Neuronal stem cell (in vitro differentiated cells): Measurements from ENCODE around the gene TWF1. TPM values are rescaled to one million over a fixed set of nuclear protein-coding genes. Genes with fewer than 3 reads are reported as not detected.

Experiments
- DNase-seq: peaks from one replicate; pipeline ENCODE4 v3.0.0-alpha.2; 2013; ENCODE audit warnings: low spot score
- H2AFZ ChIP-seq: one replicate; pipeline ENCODE4 v1.6.1; 2013; ENCODE audit warnings: mild to moderate bottlenecking, low read length, inconsistent platforms
- H2AK5ac ChIP-seq: 2 replicates; pipeline ENCODE4 v1.6.1; 2013; ENCODE audit warnings: low read depth, mild to moderate bottlenecking, inconsistent platforms, low read length, moderate library complexity, mixed read lengths
- H2BK120ac ChIP-seq: 2 replicates; pipeline ENCODE4 v1.6.1; 2013; ENCODE audit warnings: low read depth, mild to moderate bottlenecking, inconsistent platforms, low read length, moderate library complexity, mixed read lengths
- H2BK12ac ChIP-seq: one replicate; pipeline ENCODE4 v1.6.1; 2013; ENCODE audit warnings: low read length, inconsistent platforms
- H2BK15ac ChIP-seq: 2 replicates; pipeline ENCODE4 v1.6.1; 2013; ENCODE audit warnings: mild to moderate bottlenecking, low read length, inconsistent platforms, mixed read lengths
- H2BK5ac ChIP-seq: one replicate; pipeline ENCODE4 v1.6.1; 2013; ENCODE audit warnings: inconsistent platforms, mild to moderate bottlenecking, low read length, moderate library complexity
- H3K14ac ChIP-seq: one replicate; pipeline ENCODE4 v1.6.1; 2013; ENCODE audit warnings: low read length, inconsistent platforms
- H3K18ac ChIP-seq: 2 replicates; pipeline ENCODE4 v1.6.1; 2013; ENCODE audit warnings: low read length, inconsistent platforms
- H3K23ac ChIP-seq: 2 replicates; pipeline ENCODE4 v1.6.1; 2013; ENCODE audit warnings: low read depth, mild to moderate bottlenecking, mixed read lengths, low read length, inconsistent platforms; ENCODE audit not compliant: poor library complexity
- H3K27ac ChIP-seq: replicated peaks from 3 replicates; pipeline ENCODE4 v1.5.1; 2013; ENCODE audit warnings: low read length, inconsistent platforms
- H3K27me3 ChIP-seq, 3 experiments: 2 replicates each; pipeline ENCODE4 v1.6.1; 2013; ENCODE audit warnings: low read length in 3 of 3, mild to moderate bottlenecking in 2 of 3, inconsistent platforms in 1 of 3, low read depth in 1 of 3, mixed read lengths in 1 of 3, moderate library complexity in 1 of 3; ENCODE audit not compliant: control insufficient read depth in 3 of 3, insufficient read depth in 3 of 3
- H3K36me3 ChIP-seq, 2 donors: replicated peaks in 1 of 2; 2 replicates each; pipeline ENCODE4 v1.6.1; 2013; ENCODE audit warnings: low read length in 2 of 2; ENCODE audit not compliant: control insufficient read depth in 2 of 2, insufficient read depth in 2 of 2
- H3K4ac ChIP-seq: 2 replicates; pipeline ENCODE4 v1.6.1; 2013; ENCODE audit warnings: inconsistent platforms, mild to moderate bottlenecking, low read length, moderate library complexity
- H3K4me1 ChIP-seq, 2 donors: 1 replicate in 1 of 2; 2 replicates in 1 of 2; pipeline ENCODE4 v1.6.1; 2013; ENCODE audit warnings: low read length in 2 of 2, low read depth in 1 of 2; ENCODE audit not compliant: control insufficient read depth in 2 of 2, insufficient read depth in 1 of 2
- H3K4me2 ChIP-seq: one replicate; pipeline ENCODE4 v1.6.1; 2013; ENCODE audit warnings: mild to moderate bottlenecking, low read length, inconsistent platforms; ENCODE audit not compliant: insufficient read depth, poor library complexity, severe bottlenecking
- H3K4me3 ChIP-seq, 2 donors: 2 replicates each; pipeline ENCODE4 v1.5.1; 2013; ENCODE audit warnings: low read length in 2 of 2, mild to moderate bottlenecking in 2 of 2, inconsistent platforms in 1 of 2, moderate library complexity in 1 of 2
- H3K79me1 ChIP-seq: one replicate; pipeline ENCODE4 v1.6.1; 2013; ENCODE audit warnings: low read depth, mild to moderate bottlenecking, inconsistent platforms, low read length, moderate library complexity
- H3K9ac ChIP-seq: one replicate; pipeline ENCODE4 v1.6.1; 2013; ENCODE audit warnings: mild to moderate bottlenecking, low read depth, low read length, inconsistent platforms; ENCODE audit not compliant: poor library complexity
- H3K9me3 ChIP-seq, 2 donors: replicated peaks in 1 of 2; 2 replicates each; pipeline versions ENCODE3 to v1.6.1; 2013; ENCODE audit warnings: low read length in 2 of 2, mild to moderate bottlenecking in 2 of 2, inconsistent platforms in 1 of 2, low read depth in 1 of 2, mixed read lengths in 1 of 2, moderate library complexity in 1 of 2; ENCODE audit not compliant: control insufficient read depth in 2 of 2, insufficient read depth in 1 of 2
- H4K8ac ChIP-seq: one replicate; pipeline ENCODE4 v1.6.1; 2013; ENCODE audit warnings: low read depth, mild to moderate bottlenecking, inconsistent platforms, low read length, moderate library complexity
- H4K91ac ChIP-seq: one replicate; pipeline ENCODE4 v1.6.1; 2013; ENCODE audit warnings: low read length, low read depth, mild to moderate bottlenecking, inconsistent platforms; ENCODE audit not compliant: poor library complexity
- WGBS, 2 donors: extraction: QIAGEN DNeasy Blood & Tissue Kit; methylation state at CpG; one replicate each; pipeline ENCODE4 v1.1.7; 2013; ENCODE audit warnings: missing lambda C conversion rate in 2 of 2, mixed read lengths in 1 of 2; ENCODE audit not compliant: insufficient read length in 2 of 2, insufficient replicate concordance in 1 of 2; ENCODE audit errors: extremely low coverage in 2 of 2; 5-methylcytosine and 5-hydroxymethylcytosine counted together
- polyA plus RNA-seq, 2 experiments: library from polyadenylated mRNA; stranded (reverse); fragments of 200-250 nt; gene quantifications; one replicate each; pipeline ENCODE4 v1.2.3, GENCODE V29; 2013

Gene TWF1
- polyA plus RNA-seq (2013, experiment 1 of 2) = 33.6 TPM
- polyA plus RNA-seq (2013, experiment 2 of 2) = 33.6 TPM

- H3K4ac ChIP-seq = no peak within 1 kb of the TSS
- no peak within 1 kb of the TSS for H2BK15ac ChIP-seq
- peaks cover 4% of the 10 kb centered on the region for H3K79me1 ChIP-seq
- peaks cover 0 to 31% of the 10 kb centered on the region in 2 donors for H3K36me3 ChIP-seq
- peak within 1 kb of the TSS; percentile 97 for H3K18ac ChIP-seq
- peak within 1 kb of the TSS; percentile 97 for H2BK5ac ChIP-seq
- peak within 1 kb of the TSS; percentile 97 for H3K27ac ChIP-seq
- DNase-seq = peak; percentile 77
- H3K23ac ChIP-seq = peak within 1 kb of the TSS; percentile 76
- peak within 1 kb of the TSS; percentile 98 for H3K9ac ChIP-seq
- no peaks in the 10 kb centered on the region for H3K9me3 ChIP-seq
- H2BK120ac ChIP-seq = no peak within 1 kb of the TSS
- peak within 1 kb of the TSS; percentile 88 to 98 for H3K4me3 ChIP-seq
- no peak within 1 kb of the TSS for H2AK5ac ChIP-seq
- peak within 1 kb of the TSS; percentile 89 for H3K14ac ChIP-seq
- H2BK12ac ChIP-seq = no peak within 1 kb of the TSS
- H3K27me3 ChIP-seq = no peaks in the 10 kb centered on the region
- H3K4me1 ChIP-seq = no peaks in the 10 kb centered on the region
- H3K4me2 ChIP-seq = peak within 1 kb of the TSS; percentile 83
- peak within 1 kb of the TSS; percentile 92 for H4K8ac ChIP-seq
- peak within 1 kb of the TSS; percentile 99 for H2AFZ ChIP-seq
- no peak within 1 kb of the TSS for H4K91ac ChIP-seq
- no CpG with 5 or more reads among the region's 89 CpGs for WGBS, 2 donors
Observed at GRCh38 chr12:43805860-43806736, at the start of gene TWF1. TSS of gene TWF1 (minus strand) at chr12:43806317. CDS start at chr12:43806245, 72 bp downstream.

- Histone ChIP-seq H3K23ac (no peak overlapping the region), H3K18ac (no peak overlapping the region), H3K9ac (no peak overlapping the region), H3K36me3 (no peaks in the 10 kb centered on the region), H3K14ac (no peak overlapping the region), H3K4ac (no peak overlapping the region), H2BK5ac (no peak overlapping the region), H3K27ac (no peak overlapping the region), H3K4me1 (no peaks in the 10 kb centered on the region), H4K91ac (no peak overlapping the region), H2BK120ac (no peak overlapping the region), H2AFZ (no peak overlapping the region), H2AK5ac (no peak overlapping the region), H3K27me3 (no peaks in the 10 kb centered on the region), H3K79me1 (no peaks in the 10 kb centered on the region), H4K8ac (no peak overlapping the region), H3K4me2 (no peak overlapping the region), H2BK15ac (no peak overlapping the region), H3K4me3 (no peak overlapping the region), H3K9me3 (peaks cover 0 to 3% of the 10 kb centered on the region in 2 donors), H2BK12ac (no peak overlapping the region)
- DNase-seq = no peak
- no CpG with 5 or more reads among the region's 1 CpG for WGBS, 2 donors
Observed at GRCh38 chr12:43852744-43853143, 46.6 kb upstream of the TWF1 start.

DNA sequence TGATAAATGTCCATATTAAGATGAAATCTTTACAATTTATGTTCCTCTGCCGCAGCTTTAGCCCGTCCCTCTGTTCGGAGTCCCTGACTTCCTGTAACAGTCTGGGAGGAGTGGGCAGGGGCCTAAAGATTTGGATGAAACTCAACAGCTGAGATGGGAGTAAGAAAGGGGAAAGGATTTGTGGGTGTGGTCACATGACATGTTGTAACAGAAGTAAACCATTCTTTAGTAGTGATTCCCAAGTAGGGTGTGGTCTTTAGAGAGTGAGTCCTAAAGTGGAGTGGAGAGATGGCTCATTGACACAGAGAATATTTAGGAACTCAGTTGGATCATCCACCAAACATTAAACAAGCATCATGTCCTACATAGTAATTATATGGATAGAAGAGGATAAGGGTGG lies 42.7 kb upstream of the TWF1 start:
- no peaks in the 10 kb centered on the region for H3K79me1 ChIP-seq
- WGBS, 2 donors = no CpG with 5 or more reads among the region's 3 CpGs
- H2BK12ac ChIP-seq = no peak overlapping the region
- H4K91ac ChIP-seq = no peak overlapping the region
- no peak overlapping the region for H2BK5ac ChIP-seq
- H3K23ac ChIP-seq = no peak overlapping the region
- no peak overlapping the region for H3K14ac ChIP-seq
- no peaks in the 10 kb centered on the region for H3K27me3 ChIP-seq
- H3K9me3 ChIP-seq = peaks cover 0 to 3% of the 10 kb centered on the region in 2 donors
- no peak for DNase-seq
- H2AFZ ChIP-seq = no peak overlapping the region
- no peak overlapping the region for H3K4ac ChIP-seq
- H3K4me1 ChIP-seq = peaks cover 0 to 3% of the 10 kb centered on the region in 2 donors
- no peak overlapping the region for H3K27ac ChIP-seq
- H3K4me3 ChIP-seq = no peak overlapping the region
- H2BK15ac ChIP-seq = no peak overlapping the region
- H3K9ac ChIP-seq = no peak overlapping the region
- no peak overlapping the region for H2AK5ac ChIP-seq
- H3K18ac ChIP-seq = no peak overlapping the region
- no peak overlapping the region for H2BK120ac ChIP-seq
- no peaks in the 10 kb centered on the region for H3K36me3 ChIP-seq
- H3K4me2 ChIP-seq = no peak overlapping the region
- H4K8ac ChIP-seq = no peak overlapping the region

- H3K27ac ChIP-seq = no peak overlapping the region
- no CpG with 5 or more reads among the region's 4 CpGs for WGBS, 2 donors
- DNase-seq = no peak
Observed at GRCh38 chr12:43848226-43848507, 42.0 kb upstream of the TWF1 start.

More at GRCh38 chr12:43848226-43848507, 42.0 kb upstream of the TWF1 start:
- no peak overlapping the region for H2BK5ac ChIP-seq
- H2BK12ac ChIP-seq = no peak overlapping the region
- H3K4me2 ChIP-seq = no peak overlapping the region
- no peaks in the 10 kb centered on the region for H3K27me3 ChIP-seq
- no peak overlapping the region for H2BK15ac ChIP-seq
- no peak overlapping the region for H2BK120ac ChIP-seq
- H3K9me3 ChIP-seq = peaks cover 0 to 3% of the 10 kb centered on the region in 2 donors
- H4K91ac ChIP-seq = no peak overlapping the region
- H3K14ac ChIP-seq = no peak overlapping the region
- no peaks in the 10 kb centered on the region for H3K79me1 ChIP-seq
- no peak overlapping the region for H3K23ac ChIP-seq
- no peak overlapping the region for H3K4me3 ChIP-seq
- H4K8ac ChIP-seq = no peak overlapping the region
- H3K36me3 ChIP-seq = no peaks in the 10 kb centered on the region
- H3K4me1 ChIP-seq = peaks cover 0 to 3% of the 10 kb centered on the region in 2 donors
- no peak overlapping the region for H3K9ac ChIP-seq
- no peak overlapping the region for H2AFZ ChIP-seq
- no peak overlapping the region for H3K18ac ChIP-seq
- H3K4ac ChIP-seq = no peak overlapping the region
- no peak overlapping the region for H2AK5ac ChIP-seq
